Measurements from ENCODE around the gene SYT1.

- TF ChIP-seq GATA2 (IDR thresholded peaks at IDR 0.05; ENCODE audit: low read depth, low read length), result no peak
- no peak for TF ChIP-seq GATA3 (IDR thresholded peaks at IDR 0.05; ENCODE audit: low read depth, low read length)
These were observed 480.6 kb downstream of the SYT1 start for GRCh38 chr12:79344855-79345847.
